ENCODE data around the gene ASTL. TPM values are rescaled to one million over a fixed set of nuclear protein-coding genes. Genes with fewer than 3 reads are reported as not detected.

The ASTL gene
- not detected in 2 replicates for total RNA-seq

DNA sequence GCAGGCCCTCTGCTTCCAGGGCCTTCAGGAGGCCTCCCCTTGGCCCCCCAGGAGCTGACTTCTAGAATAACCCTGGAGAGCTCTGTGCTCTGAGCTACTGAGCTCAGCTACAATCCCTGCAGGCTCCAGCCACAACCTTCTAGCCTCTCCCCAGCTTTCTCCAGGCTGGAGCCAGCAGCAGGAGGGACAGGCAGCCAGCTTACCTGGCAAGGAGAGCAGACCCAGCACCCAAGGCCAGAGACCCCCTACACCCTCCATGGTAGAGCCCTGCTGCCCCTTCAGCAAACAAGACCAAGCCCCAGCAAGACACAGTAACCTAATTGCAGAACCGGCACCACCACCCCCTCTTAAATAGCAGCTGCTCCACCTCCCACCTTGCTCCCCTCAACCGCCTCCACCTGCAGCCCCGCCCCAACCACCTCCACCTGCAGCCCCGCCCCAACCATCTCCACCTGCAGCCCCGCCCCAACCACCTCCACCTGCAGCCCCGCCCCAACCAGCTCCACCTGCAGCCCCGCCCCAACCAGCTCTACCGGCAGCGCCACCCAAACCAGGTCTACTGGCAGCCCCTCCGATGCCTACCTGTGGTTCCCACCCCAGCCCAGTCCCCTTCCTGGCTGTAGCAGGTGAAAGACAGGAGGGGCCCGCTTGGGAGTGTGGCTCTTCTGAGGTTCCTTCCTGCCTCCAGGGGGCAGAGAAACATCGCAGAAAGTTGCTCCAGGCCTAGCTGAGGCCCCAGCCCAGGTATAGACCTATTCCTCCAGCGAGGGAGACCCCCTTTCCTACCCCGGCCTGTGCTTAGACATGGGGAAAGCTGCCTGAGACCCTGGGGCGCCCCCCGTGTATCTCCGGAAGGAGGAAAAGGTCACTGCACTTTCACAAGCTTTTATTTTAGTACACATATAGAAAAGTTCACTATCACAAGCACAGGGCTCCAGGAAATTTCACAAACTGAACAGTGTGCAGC, at the start of gene ASTL:
TSS of gene ASTL (minus strand) at position 324 of the 967 bp plus-strand sequence. CDS start at position 258, 66 bp downstream.

DNA sequence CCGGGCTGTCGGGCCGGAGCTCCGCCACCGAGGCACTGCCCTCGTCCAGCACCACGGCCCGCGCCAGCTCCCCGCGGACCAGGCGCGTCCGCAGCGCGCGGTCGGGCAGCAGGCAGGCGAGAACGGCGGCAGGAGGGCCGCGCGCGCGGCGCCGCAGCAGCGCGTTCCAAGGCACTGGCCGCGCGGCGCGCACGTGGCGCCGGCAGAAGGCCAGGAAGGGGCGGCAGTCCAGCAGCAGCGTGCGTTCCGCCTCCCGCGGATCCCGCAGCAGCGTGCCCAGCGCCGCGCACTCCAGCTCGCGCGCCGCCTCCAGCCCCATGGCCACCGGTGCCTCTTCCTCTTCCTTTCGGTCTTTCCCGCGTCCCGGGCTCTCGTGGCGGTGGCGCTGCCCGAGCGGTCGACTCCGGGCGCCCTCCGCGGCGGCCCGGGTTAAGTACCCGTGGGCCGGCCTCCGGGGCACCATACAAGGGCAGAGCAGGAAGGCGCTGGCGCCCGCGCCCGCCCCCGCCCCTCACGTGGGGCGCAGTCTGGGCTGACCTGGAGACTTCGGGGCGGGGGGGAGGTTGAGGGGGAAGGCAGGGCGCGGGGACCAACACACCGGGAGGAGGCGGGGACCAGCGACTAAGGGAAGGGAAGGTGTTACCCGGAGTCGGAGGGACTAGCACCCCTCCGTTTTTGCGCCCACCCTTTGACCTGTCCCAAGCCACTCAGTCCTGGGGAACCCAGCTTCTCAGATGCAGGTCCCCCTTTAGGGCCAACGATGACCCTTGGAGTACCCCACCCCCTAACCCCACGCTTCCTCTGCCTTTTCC, 6.9 kb upstream of the ASTL start, which contains the start of gene DUSP2:
TSS of gene DUSP2 (minus strand) at position 405 of the 812 bp plus-strand sequence. CDS start at position 319, 86 bp downstream.

DNA sequence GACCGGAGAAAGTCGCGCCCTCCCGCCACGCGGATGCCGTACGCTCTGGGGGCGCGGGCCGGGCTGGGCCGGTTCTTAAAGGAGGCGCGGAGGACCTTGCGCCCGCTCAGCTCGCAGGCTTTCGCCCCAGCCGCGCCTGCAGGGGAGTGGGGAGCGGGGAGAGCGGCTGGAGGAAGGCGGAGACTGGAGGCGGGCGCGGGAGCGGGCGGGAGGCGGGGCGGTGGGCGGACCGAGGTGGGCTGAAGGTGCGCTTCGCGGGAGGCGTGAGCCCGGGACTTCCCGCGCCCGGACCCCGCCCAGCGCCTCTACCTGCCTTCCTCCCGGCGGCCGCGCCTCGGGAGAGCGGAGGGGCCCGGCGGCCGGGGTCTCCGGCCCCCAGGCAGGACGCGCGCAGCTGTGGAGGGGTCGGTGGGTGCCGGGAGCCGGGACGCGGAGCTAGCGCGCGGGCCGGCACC, 21.9 kb downstream of the ASTL start, which contains the start of gene ADRA2B:
TSS of gene ADRA2B (minus strand) at position 148 of the 455 bp plus-strand sequence. CDS start 422 bp downstream, outside the sequence.

Other genes starting within 250 kb of the ASTL start
- gene ANKRD36C, start 146.7 kb downstream of the ASTL start, total RNA-seq = 56.2 and 104 TPM in 2 replicates
- 12.8 and 18.3 TPM in 2 replicates for gene GPAT2, start 103.6 kb downstream of the ASTL start, total RNA-seq
- under 0.01 TPM in 1 of 2 replicates, not detected in the other for gene ADRA2B, start 21.9 kb downstream of the ASTL start, total RNA-seq
- gene DUSP2, start 6.9 kb upstream of the ASTL start, total RNA-seq = 0.33 and 1.7 TPM in 2 replicates
- 188 and 224 TPM in 2 replicates for gene STARD7, start 70.3 kb upstream of the ASTL start, total RNA-seq
- 41.2 and 43.4 TPM in 2 replicates for gene TMEM127, start 127.5 kb upstream of the ASTL start, total RNA-seq
- 88.9 and 125 TPM in 2 replicates for gene CIAO1, start 127.7 kb upstream of the ASTL start, total RNA-seq
- gene SNRNP200, start 167.0 kb upstream of the ASTL start, total RNA-seq = 51.3 and 53.6 TPM in 2 replicates
- gene ITPRIPL1, start 186.8 kb upstream of the ASTL start, total RNA-seq = 2.9 and 3.4 TPM in 2 replicates
- 8.2 and 17.9 TPM in 2 replicates for gene NCAPH, start 197.3 kb upstream of the ASTL start, total RNA-seq

Data from vein endothelial cell (primary cell).